Activated CD4-positive, CD25-positive, alpha-beta regulatory T cell treated with anti-CD3 and anti-CD28 coated beads, Interleukin-2, amount 50 U/mL, for 72 hours (primary cell): Measurements from ENCODE around the gene KCNH5.
"Not testable (repeated sequence)": the region's sequence is repeated elsewhere in the genome, so short reads cannot be mapped to it uniquely, and the experiment has no call there.

ENCODE experiments used
- DNase-seq: peaks from one replicate; pipeline ENCODE4 v3.0.0; 2021

Gene KCNH5

GRCh38 chr14:62882967-62883366 lies 162.3 kb downstream of the KCNH5 start:
- no peak for DNase-seq

- DNase-seq = no peak
These were observed 178.9 kb downstream of the KCNH5 start for GRCh38 chr14:62866376-62866775.

DNA sequence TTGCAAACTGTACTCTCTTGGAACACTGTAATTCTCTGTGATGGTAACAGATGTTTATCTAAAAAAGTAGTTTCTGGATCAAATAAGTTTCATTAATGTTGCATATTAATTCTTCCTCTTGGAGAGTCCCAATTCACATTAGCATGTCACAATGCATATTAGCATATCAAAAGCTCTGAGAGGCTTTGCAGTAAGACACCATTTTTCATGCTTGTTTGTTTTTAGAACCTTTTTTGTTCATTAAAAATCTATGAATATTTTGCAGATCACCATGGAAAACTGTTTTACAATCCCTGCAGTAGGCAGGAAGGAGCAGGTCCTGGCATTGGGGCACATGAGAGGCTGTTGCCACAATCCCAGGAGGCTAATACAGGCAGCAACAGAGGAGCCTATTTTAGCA lies 180.7 kb downstream of the KCNH5 start:
- no peak for DNase-seq

GRCh38 chr14:62858011-62858410 lies 187.2 kb downstream of the KCNH5 start:
- DNase-seq = not testable (repeated sequence)

DNA sequence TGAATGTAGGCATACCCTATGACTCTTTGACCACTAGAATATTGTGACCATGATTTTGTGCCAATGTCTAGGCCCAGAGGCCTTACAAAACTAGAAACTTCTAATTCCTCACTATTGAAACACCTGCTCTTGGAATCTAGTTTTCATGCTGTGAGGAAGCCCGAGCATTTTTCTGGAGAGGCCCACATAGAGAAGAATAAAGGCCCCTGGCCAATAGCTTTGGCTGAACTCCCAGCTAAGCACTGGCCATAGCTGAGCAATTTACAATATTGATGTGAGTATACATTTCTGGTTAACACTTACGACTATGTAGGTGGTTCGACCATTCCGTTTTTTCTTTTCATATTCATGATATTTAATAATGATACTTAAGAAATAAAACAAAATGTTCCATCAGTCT lies 190.3 kb downstream of the KCNH5 start:
- DNase-seq = no peak

DNA sequence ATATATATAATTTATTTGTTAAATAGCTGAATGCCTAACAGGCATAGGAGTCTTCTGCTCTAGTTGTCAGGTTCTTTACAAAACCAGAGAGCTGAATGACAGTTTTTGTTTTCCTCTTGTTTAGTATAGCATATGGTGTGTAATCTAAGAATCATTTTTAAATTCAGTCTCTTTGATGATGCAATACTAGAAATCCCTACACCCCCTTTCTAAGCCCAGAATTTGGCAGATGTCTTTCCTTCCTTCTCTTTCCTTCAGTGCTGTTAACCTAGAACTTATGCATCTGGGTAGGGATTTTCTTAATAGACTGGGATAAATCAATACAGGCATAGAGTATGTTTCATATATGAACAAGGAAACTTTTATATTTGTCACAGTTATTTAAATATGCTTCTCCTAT lies 198.1 kb downstream of the KCNH5 start:
- no peak for DNase-seq

DNA sequence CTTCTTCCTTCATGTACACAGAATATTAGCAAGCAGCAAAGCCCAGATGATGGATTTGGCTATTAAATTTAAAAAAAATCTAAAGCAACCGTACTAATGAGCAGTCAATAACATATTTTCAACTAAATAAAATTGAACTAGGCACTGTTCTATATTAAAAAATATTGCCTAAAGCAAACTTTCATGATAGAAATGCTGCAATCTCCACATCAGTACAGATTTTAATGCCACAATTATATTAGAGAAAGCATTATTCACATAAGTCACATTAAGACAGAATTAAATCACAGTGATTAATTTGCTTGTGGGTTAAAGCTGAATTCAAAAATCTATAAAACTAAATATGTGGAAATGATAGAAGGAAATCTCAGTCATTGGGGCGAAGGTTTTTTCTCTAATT lies 200.7 kb downstream of the KCNH5 start:
- no peak for DNase-seq

GRCh38 chr14:62824086-62824485 lies 221.2 kb downstream of the KCNH5 start:
- no peak for DNase-seq

DNA sequence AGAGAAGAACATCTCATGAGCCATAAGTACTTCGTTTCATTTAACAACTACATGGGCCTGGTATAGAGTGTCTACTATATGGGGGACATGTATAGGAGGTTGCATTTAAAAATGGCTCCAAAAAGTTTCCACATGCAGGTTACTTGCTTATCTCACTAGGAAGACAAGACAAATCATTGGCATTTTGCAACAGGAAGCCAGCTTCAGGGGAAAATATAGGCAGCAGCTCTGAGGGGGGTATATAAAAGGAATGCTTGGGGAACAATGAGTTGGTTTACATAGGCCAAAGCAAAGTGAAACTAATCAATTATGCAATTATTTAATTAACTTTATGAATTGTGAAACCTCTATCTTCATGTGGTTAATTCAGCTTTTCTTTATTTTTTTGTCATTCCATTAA lies 225.3 kb downstream of the KCNH5 start:
- no peak for DNase-seq

GRCh38 chr14:62807636-62808035 lies 237.6 kb downstream of the KCNH5 start:
- DNase-seq = no peak

- no peak for DNase-seq
These were observed 244.7 kb downstream of the KCNH5 start for GRCh38 chr14:62800577-62800976.

GRCh38 chr14:62796431-62796830 lies 248.8 kb downstream of the KCNH5 start:
- no peak for DNase-seq

GRCh38 chr14:62792578-62792977 lies 252.7 kb downstream of the KCNH5 start:
- no peak for DNase-seq

DNA sequence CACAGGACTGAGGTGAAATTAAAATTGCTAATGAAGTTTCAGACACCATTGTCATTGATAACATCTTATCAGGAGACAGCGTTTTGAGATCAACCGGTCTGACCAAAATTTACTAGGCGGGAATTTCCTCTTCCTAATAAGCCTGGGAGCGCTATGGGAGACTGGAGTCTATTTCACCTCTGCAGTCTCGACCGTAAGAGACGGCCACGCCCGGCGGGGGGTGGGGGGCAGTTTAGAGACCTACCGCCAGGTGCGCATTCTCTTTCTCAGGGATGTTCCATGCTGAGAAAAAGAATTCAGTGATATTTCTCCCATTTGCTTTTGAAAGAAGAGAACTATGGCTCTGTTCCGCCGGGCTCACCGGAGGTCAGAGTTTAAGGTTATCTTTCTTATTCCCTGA lies 263.9 kb downstream of the KCNH5 start:
- not testable (repeated sequence) for DNase-seq

- no peak for DNase-seq
These were observed 266.4 kb downstream of the KCNH5 start for GRCh38 chr14:62778852-62779251.

DNA sequence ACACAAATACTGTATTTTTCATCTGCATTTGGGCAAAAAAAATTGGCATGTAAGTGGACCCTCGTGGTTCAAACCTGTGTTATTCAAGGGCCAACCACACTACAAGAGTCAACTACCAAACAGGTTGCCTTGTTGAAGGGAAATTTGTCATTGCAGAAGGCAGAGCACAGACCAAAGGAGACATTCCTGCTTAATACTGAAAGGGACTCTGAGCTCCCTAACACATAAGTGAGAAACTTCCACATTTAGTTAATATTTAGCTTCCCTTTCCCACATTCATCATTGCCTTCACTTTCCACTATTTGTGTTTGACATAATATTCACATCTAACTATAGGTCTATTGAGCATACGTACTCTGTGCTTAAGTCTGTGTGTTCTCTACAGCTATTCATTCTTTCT lies 266.9 kb downstream of the KCNH5 start:
- no peak for DNase-seq

- no peak for DNase-seq
These were observed 267.7 kb downstream of the KCNH5 start for GRCh38 chr14:62777510-62777909.

DNA sequence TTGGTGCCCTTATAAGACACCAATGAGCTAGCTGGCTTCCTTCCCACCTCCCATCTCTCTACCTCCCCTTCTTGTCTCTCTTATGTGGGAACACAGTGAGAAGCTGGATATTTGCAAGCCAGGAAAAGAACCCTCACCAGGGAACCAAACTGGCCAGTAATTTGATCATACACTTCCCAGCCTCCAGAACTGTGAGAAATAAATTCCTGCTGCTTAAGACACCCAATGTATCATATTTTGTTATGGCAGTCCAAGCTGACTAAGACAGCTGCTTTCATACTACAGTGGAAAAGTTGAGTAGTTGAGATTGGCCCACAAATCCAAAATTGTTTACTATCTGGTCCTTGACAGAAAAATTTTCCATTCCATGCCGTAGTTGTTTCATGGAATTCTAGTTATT lies 269.0 kb downstream of the KCNH5 start:
- DNase-seq = no peak

DNA sequence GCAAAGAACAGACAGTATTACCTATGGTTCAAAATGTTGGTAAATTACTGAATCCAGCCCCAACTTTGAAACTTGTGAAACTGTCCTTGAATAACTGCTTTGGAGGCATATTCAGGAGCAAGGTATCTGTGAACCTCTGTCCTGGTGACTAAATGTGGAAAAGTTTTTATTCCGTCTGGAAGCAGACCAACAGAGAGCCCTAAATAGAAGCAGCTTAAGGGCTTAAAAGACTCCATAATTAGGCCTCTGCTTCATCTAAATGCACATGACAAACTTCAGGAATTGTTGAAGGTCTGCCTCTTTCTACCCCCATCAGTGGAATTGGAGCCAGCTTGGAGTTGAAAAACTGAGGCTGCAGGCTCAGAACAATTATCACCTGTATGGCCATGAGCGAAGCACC lies 276.5 kb downstream of the KCNH5 start:
- DNase-seq = no peak

- no peak for DNase-seq
These were observed 281.3 kb downstream of the KCNH5 start for GRCh38 chr14:62763951-62764350.

GRCh38 chr14:62759796-62760195 lies 285.5 kb downstream of the KCNH5 start:
- no peak for DNase-seq

GRCh38 chr14:62746881-62747280 lies 298.4 kb downstream of the KCNH5 start:
- DNase-seq = not testable (repeated sequence)

GRCh38 chr14:62745496-62745895 lies 299.8 kb downstream of the KCNH5 start:
- DNase-seq = no peak

GRCh38 chr14:62743560-62743959 lies 301.7 kb downstream of the KCNH5 start:
- no peak for DNase-seq

- no peak for DNase-seq
These were observed 302.1 kb downstream of the KCNH5 start for GRCh38 chr14:62743118-62743517.

DNA sequence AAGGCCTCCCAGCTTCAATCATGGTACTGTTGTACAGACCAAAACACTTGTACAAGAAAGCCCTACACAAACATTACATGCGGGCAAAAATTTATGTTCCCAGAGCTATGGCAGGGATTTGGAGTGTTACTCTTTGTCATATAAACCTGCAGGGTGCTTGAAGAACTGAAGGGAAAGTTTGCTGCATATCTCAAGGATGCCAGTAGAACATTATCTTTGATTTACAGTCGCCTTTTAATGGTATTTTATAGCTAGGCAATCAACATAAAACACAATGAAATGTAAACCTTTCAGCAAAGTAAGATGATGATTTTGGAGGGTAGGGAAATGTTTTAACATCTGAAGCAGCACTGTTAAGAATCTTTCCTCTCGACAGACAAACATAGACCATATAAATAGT lies 305.6 kb downstream of the KCNH5 start:
- DNase-seq = no peak
